K562 (cell line): ENCODE data around the gene ZNF629.

Experiments
- RNF2 ChIP-seq: sonication (generic); IDR thresholded peaks from 2 replicates; pipeline ENCODE4 v1.6.1; 2016
- SUPT5H ChIP-seq: fragments of 450-650 bp; IDR thresholded peaks from 2 replicates; pipeline ENCODE4 v1.6.1; 2016

DNA sequence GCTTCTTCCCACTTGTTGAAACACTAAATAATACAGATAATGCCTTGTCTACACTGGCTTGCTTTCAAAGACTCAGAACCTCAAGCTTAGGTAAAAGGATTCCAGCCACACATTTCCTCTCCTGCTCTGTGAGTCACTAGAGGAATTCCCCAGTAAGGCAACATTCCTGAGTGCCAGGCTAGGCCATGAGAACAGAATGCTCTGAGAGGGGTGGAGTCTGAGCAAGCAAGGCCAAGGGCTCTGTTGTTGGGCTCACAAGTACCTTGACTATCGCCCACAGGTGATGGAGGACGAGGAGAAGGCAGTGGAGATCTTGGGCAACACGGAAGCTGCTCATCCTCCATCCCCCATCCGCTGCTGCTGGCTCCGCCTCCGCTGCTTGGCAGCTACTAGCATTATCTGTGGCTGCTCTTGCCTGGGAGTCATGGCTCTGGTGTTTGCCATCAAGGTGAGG is 45.5 kb downstream of the ZNF629 start:
- TF ChIP-seq RNF2 = no peak
- TF ChIP-seq SUPT5H = no peak
